Measurements from ENCODE around the gene SMCO1.
"Not testable (repeated sequence)": the region's sequence is repeated elsewhere in the genome, so short reads cannot be mapped to it uniquely, and the experiment has no call there.

The SMCO1 gene, protein sequence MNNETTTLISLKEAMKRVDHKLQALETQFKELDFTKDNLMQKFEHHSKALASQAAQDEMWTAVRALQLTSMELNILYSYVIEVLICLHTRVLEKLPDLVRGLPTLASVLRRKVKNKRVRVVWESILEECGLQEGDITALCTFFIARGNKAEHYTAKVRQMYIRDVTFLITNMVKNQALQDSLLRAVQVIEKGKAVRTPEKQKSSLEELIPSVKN

DNA sequence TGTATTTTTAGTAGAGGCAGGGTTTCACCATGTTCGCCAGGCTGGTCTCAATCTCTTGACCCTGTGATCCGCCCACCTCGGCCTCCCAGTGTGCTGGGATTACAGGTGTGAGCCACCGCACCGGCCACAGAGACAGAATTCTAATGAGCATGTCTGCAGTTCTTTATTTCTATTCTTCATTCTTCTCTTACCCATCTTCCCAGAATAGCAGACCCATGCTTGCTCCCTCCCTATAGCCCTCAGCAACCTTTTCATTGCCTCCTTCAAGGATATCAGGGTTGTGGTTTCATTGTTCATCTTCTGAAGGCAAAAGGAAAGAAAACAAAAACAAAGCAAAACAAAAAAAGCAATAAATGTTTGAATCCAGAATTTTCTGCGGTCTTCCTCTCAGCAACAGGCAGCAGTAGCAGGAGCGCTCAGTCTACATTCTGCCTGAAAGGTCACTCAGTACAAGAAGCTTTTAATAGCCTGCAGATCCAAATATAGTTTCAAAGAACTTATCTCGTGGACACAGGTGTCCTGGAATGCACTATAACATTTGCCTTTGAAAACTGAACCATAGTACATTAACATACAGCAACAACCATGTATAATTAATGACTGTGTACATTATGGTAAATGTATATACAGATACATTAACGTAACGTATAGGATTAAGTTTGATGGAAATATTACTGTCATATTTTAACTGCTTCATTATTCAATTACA is at the start of gene SMCO1:
Gene SMCO1, minus strand, starts transcription at position 434 of the 709 bp plus-strand sequence. Its CDS starts 137 bp downstream, at position 297.
- no peak for DNase-seq

- peak; percentile 3 to 45 for DNase-seq
These were observed 48.6 kb upstream of the SMCO1 start for GRCh38 chr3:196563721-196564225.

GRCh38 chr3:196559826-196560225 is 44.7 kb upstream of the SMCO1 start:
- DNase-seq: no peak

GRCh38 chr3:196558476-196558875 is 43.3 kb upstream of the SMCO1 start:
- DNase-seq: no peak

DNA sequence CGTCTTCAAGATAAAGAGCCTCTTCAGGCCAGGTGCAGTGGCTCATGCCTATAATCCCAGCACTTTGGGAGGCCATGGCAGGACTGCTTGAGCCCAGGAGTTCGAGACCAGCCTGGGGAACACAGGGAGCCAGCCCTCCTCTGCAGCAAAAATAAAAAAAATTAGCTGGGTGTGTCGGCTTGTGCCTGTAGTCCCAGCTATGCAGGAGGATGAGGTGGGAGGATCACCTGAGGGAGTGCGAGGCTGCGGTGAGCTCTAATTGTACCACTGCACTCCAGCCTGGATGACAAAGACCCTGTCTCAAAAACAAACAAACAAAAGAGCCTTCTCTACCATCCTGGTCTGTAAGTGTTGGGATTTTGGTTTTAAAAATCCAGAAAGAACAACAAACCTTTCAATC is 42.1 kb upstream of the SMCO1 start:
- DNase-seq: no peak

DNA sequence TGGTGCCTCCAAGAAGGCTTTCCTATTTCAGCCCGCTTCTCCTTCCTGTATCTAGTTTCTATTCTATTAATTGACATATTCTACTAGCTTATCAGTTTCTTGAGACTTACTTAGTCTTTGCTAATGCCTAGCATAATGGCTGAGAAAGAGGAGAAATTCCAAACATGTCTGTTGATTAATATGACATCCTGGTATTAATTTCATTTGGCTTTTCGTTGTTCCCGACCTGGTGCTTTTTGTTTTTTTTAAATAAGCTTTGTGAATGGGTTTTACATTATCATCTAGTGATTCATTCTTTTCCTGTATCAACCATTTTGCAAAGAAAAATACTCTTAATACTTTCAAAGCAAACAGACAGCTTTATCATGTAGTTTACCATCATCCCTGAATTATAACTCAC is 40.1 kb upstream of the SMCO1 start:
- no peak for DNase-seq

- no peak for DNase-seq
These were observed 39.1 kb upstream of the SMCO1 start for GRCh38 chr3:196554205-196554604.

DNA sequence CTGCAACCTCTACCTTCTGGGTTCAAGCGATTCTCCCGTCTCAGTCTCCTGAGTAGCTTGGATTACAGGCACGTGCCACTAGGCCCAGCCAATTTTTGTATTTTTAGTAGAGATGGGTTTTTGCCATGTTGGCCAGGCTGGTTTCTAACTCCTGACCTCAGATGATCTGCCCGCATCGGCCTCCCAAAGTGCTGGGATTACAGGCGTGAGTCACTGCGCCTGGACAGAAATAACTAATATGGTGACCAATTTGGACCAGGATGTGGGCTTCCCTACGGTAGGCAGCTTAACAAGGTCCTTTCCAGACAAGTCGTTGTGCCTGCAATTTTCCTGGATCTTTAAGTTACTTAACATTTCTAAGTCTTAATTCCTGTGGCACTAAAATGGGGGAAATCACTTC is 38.4 kb upstream of the SMCO1 start:
- no peak for DNase-seq

- no peak for DNase-seq
These were observed 37.1 kb upstream of the SMCO1 start for GRCh38 chr3:196552253-196552652.

DNA sequence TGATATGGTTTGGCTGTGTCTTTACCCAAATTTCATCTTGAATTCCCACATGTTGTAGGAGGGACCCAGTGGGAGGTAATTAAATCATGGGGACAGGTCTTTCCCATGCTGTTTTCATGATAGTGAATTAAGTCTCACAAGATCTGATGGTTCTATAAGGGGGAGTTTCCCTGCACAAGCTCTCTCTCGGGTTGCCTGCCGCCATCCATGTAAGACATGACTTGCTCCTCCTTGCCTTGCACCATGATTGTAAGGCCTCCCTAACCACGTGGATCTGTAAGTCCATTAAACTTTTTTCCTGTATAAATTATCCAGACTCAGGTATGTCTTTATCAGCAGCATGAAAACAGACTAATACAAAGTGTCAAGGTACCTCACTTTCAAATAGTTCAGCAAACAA is 35.0 kb upstream of the SMCO1 start:
- DNase-seq: not testable (repeated sequence)

GRCh38 chr3:196549312-196549711 is 34.2 kb upstream of the SMCO1 start:
- not testable (repeated sequence) for DNase-seq

GRCh38 chr3:196547067-196547466 is 31.9 kb upstream of the SMCO1 start:
- DNase-seq: no peak

GRCh38 chr3:196546537-196546936 is 31.4 kb upstream of the SMCO1 start:
- DNase-seq: no peak

- no peak for DNase-seq
These were observed 29.4 kb upstream of the SMCO1 start for GRCh38 chr3:196544491-196544992.

DNA sequence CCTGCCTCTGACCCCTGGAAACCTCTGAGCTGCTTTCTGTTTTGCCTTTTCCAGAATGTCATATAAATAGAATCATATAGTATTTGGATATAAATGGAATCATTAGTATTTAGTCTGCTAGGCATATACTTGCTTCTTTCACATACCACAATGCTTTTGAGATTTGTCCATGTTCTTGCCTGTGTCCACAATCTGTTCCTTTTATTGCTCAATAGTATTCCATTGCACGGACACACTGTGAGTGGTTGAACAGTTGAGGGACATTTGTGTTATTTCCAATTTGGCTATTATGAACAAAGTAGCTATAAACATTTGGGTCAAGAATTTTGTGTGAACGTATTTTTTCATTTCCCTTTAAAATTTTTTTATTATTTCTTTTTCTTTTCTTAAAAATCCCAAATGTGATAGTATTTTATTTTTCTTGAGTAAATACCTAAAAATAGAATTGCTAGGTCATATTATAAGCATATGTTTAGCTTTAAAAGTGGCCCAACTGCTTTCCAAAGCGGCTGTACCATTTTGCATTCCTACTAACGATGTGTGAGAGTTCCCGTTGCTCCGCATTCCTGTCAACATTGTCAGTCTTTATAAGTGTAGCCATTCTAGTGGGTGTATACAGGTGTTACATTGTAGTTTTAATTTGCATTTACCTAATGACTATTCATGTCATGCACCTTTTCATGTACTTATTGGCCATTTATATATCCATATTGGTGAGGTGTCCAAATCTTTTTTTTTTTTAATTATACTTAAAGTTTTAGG is 26.7 kb upstream of the SMCO1 start:
- no peak for DNase-seq

GRCh38 chr3:196537319-196537984 is 22.3 kb upstream of the SMCO1 start:
- peak; percentile 32 to 66 for DNase-seq

DNA sequence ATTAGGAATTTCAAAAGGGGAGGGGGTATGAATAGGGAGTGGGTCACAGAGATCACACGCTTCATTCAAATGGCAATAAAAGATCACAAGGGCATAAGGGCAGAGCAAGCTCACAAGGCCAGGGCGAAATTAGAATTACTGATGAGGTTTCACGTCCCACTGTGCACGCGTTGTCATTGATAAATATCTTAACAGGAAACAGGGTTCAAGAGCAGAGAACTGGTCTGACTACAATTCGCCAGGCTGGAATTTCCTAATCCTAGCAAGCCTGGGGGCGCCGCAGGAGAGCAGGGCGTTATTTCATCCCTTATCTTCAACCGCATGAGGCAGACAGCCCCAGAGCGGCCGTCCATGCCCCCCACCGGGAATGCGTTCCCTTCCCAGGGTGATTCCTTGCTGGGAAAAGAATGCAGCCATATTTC is 18.1 kb upstream of the SMCO1 start:
- no peak for DNase-seq

DNA sequence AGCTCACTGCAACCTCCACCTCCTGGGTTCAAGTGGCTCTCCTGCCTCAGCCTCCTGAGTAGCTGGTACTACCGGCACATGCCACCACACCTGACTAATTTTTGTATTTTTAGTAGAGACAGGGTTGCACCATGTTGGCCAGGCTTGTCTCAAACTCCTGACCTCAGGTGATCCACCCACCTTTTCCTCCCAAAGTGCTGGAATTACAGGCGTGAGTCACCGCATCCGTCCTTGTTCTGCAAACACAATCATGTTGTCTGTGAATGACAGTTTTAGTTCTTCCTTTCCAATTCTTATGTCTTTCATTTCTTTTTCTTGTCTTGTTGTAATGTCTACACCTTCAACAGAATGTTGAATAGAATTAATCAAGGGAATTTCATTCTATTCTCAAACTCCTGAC is 16.3 kb upstream of the SMCO1 start:
- DNase-seq: no peak

DNA sequence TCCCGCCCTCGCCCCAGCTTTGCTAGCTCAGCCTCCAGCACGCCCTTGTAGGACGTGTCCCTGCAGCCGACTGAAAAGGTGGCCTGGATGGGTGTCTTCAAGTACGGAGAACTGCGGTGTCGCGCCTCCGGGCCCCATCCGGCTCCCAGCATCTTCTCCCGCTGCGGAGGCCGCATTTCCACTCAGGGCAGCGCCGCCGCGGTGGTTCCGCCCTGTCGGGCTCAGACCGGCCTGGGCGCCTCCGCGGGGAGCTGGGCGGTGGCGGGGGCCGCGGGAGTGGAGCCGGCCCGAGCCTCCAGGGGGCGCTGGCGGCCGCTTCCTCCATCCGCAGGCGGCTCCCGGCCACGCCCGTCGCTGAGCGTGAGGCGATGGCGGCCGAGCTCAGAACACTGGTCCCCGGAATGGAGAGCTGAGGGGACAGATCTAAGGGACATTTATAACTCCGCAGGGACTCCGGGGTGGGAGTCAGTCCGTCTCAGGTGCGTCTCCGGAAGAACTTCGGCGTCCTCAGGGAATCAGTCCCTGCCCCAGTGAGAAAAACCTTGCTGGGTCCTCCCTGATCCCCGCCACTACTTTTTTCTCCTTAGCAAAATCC is 13.6 kb upstream of the SMCO1 start:
- DNase-seq: peak; percentile 65 to 75

DNA sequence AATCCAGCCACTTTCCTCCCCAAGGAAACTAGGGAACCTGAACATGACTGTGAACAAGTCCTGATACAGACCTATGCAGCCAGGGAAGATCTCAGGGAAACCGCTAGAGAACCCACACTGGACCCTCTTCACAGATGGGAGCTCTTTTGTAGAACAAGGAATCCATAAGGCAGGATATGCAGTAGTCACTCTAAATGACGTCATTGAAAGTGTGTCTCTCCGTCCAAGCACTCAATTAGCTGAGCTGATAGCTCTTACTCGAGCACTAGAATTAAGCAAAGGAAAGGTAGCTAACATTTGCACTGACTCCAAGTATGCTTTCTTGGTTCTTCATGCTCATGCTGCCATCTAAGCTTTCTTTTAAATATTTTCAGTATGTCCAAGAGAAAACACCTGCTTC is 10.0 kb upstream of the SMCO1 start:
- no peak for DNase-seq

GRCh38 chr3:196524527-196524926 is 9.4 kb upstream of the SMCO1 start:
- no peak for DNase-seq

DNA sequence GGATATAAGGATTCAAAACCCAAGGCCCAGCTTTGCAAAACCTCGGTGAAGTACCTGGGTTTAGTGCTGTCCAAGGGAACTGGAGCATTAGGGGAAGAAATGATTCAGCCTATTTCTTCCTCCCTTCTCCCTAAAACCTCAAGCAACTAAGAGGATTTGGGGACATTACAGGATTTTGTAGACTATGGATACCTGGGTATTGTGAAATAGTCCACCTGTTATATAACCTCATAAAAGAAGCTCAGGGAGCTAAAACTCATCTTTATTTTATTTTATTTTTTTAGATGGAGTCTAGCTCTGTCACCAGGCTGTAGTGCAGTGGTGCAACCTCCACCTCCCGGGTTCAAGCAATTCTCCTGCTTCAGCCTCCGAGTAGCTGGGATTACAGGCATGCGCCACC is 8.7 kb upstream of the SMCO1 start:
- no peak for DNase-seq

DNA sequence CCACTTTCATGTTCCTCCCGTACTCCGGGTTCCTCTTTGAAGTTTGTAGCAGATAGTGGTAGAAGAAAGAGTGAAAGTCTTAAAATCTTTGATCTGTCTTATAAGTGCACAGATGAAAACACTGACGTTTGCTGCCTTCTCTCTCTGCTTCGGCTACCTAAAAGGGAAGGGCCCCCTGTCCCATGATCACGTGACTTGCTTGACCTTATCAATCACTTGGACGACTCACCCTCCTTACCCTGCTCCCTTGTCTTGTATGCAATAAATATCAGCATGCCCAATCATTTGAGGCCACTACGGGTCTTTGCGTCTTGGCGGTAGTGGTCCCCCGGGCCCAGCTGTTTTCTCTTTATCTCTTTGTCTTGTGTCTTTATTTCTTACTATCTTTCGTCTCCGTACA is 6.1 kb upstream of the SMCO1 start:
- DNase-seq: not testable (repeated sequence)

Data from CD4-positive, alpha-beta T cell treated with Interleukin-1 beta for 1 hour (primary cell).